A549 treated with Hydrocortisone at 1 μM for 4 hours (cell line): ENCODE measurements around the gene ANGPTL7. TPM values are rescaled to one million over a fixed set of nuclear protein-coding genes. Genes with fewer than 3 reads are reported as not detected.

Experiments used
- total RNA-seq: library from RNA; stranded (reverse); fragments of 200-300 nt; extraction: Qiagen RNA extraction; gene quantifications from 5 replicates; pipeline ENCODE4 v1.2.3, GENCODE V29; 2022

Gene ANGPTL7
- not detected in 5 replicates for total RNA-seq

GRCh38 chr1:11188858-11189451 lies at the start of gene ANGPTL7:
Gene ANGPTL7, plus strand, starts transcription at chr1:11189355. Its CDS starts 225 bp downstream, at chr1:11189580.

Other genes with a start within 250 kb of the ANGPTL7 start
- 165 to 282 TPM (median 185 TPM) in 5 replicates for gene TARDBP, start 176.7 kb upstream of the ANGPTL7 start, total RNA-seq
- gene MASP2, start 142.1 kb upstream of the ANGPTL7 start, total RNA-seq, result 0.07 to 0.30 TPM (median 0.15 TPM) in 5 replicates
- gene SRM, start 129.3 kb upstream of the ANGPTL7 start, total RNA-seq, result 136 to 219 TPM (median 203 TPM) in 5 replicates
- 33.9 to 40.9 TPM (median 39.1 TPM) in 5 replicates for gene EXOSC10, start 89.5 kb upstream of the ANGPTL7 start, total RNA-seq
- gene MTOR, start 73.2 kb downstream of the ANGPTL7 start, total RNA-seq, result 11.6 to 16.4 TPM (median 13.8 TPM) in 5 replicates
- gene UBIAD1, start 83.8 kb downstream of the ANGPTL7 start, total RNA-seq, result 14.9 to 18.4 TPM (median 16.2 TPM) in 5 replicates